ENCODE data around the gene C22orf42. TPM values are rescaled to one million over a fixed set of nuclear protein-coding genes. Genes with fewer than 3 reads are reported as not detected.
"Not testable (repeated sequence)": the region's sequence is repeated elsewhere in the genome, so short reads cannot be mapped to it uniquely, and the experiment has no call there.

C22orf42 gene
- polyA plus RNA-seq, 1 experiment = not detected

DNA sequence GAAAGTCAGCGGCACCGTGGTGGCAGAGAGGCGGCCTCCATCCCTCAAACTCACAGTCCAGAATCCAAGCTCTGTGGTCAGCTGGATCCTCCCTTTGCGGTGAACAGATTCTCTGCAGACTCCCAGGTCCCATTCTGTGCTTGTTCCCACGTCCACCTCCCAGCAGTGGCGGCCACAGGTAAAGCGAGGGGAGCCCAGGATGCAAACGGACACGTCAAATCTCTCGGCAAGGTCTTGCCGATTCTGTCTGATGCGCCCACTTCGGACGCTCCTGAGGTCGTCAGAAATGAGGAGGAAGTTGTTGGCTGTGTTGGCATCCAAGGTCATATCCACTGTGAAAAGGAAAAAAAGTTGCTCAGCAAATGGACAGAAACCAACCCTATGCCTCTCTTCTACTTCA, 31.9 kb upstream of the C22orf42 start:
- H3K36me3 ChIP-seq (ENCODE audit: control insufficient read depth, insufficient read depth, low read length); DNase-seq (ENCODE audit: low read depth); H3K4me3 ChIP-seq (ENCODE audit: low read depth, low read length); POLR2A ChIA-PET; CTCF ChIA-PET; H3K27me3 ChIP-seq (ENCODE audit: control insufficient read depth, insufficient read depth, low read length): not testable (repeated sequence)

GRCh38 chr22:32185821-32186220, 26.7 kb upstream of the C22orf42 start:
- ChIA-PET POLR2A (no interaction called here), CTCF (no interaction called here)
- TF ChIP-seq CTCF (IDR thresholded peaks at IDR 0.05; ENCODE audit: insufficient read depth, low read depth, low read length) = no peak
- no peak for DNase-seq (ENCODE audit: low read depth)
- Histone ChIP-seq H3K36me3 (ENCODE audit: control insufficient read depth, insufficient read depth, low read length) (no peaks in the 10 kb centered on the region), H3K27me3 (ENCODE audit: control insufficient read depth, insufficient read depth, low read length) (no peaks in the 10 kb centered on the region; the same call in 1 of the 2 replicates), H3K4me3 (ENCODE audit: low read depth, low read length) (no peak overlapping the region)

- no peaks in the 10 kb centered on the region; the same call in 1 of the 2 replicates for H3K27me3 ChIP-seq (ENCODE audit: control insufficient read depth, insufficient read depth, low read length)
- TF ChIP-seq CTCF (IDR thresholded peaks at IDR 0.05; ENCODE audit: insufficient read depth, low read depth, low read length) = no peak
- DNase-seq (ENCODE audit: low read depth) = no peak
- CTCF ChIA-PET = no interaction called here
- POLR2A ChIA-PET = no interaction called here
- H3K36me3 ChIP-seq (ENCODE audit: control insufficient read depth, insufficient read depth, low read length) = no peaks in the 10 kb centered on the region
- no peak overlapping the region for H3K4me3 ChIP-seq (ENCODE audit: low read depth, low read length)
These were observed 24.5 kb upstream of the C22orf42 start for GRCh38 chr22:32183625-32184024.

- Histone ChIP-seq H3K36me3 (ENCODE audit: control insufficient read depth, insufficient read depth, low read length) (no peaks in the 10 kb centered on the region), H3K4me3 (ENCODE audit: low read depth, low read length) (no peak overlapping the region), H3K27me3 (ENCODE audit: control insufficient read depth, insufficient read depth, low read length) (0 out of 2 replicates have a peak, but pooled peaks cover 2% of the 10 kb centered on the region)
- no peak for TF ChIP-seq CTCF (IDR thresholded peaks at IDR 0.05; ENCODE audit: insufficient read depth, low read depth, low read length)
- CTCF ChIA-PET = no interaction called here
- POLR2A ChIA-PET = no interaction called here
- DNase-seq (ENCODE audit: low read depth) = no peak
These were observed 21.9 kb upstream of the C22orf42 start for GRCh38 chr22:32181043-32181442.

DNA sequence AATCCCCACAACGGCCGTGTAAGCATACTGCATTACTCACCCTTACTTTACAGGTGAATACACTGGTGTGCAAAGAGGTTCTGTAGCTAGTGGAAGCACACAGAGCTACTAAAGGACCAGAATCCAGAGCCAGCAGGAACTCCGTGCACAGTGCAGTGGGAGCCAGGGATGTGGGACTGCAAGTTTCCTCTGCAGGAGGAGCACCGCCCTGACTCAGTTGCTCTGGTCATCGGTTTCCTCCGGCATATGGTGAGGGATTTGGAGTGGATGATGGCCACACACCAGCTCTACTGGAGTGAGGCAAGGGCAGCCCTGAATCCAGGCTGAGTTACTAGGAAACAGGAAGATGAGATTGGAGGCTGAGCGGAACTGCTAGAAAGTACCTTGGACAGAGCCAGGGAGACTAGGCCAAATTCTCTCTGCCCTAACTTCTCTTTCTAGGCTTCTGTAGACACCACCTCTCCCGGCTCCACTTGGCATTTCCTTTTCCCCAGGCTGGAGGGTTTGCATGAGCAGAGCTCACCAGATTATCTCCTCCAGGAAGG, 18.2 kb upstream of the C22orf42 start:
- ChIA-PET CTCF (interaction anchor here (0.6 kb wide), 1 partner anchor 73 kb away, joined by 3 read pairs; no protein-coding TSS in a partner anchor), POLR2A (no interaction called here)
- Histone ChIP-seq H3K4me3 (ENCODE audit: low read depth, low read length) (no peak overlapping the region), H3K27me3 (ENCODE audit: control insufficient read depth, insufficient read depth, low read length) (peaks cover 6% of the 10 kb centered on the region; the same call in 1 of the 2 replicates), H3K36me3 (ENCODE audit: control insufficient read depth, insufficient read depth, low read length) (no peaks in the 10 kb centered on the region)
- no peak for TF ChIP-seq CTCF (IDR thresholded peaks at IDR 0.05; ENCODE audit: insufficient read depth, low read depth, low read length)
- DNase-seq (ENCODE audit: low read depth) = no peak
